ENCODE data around the gene MAN1A2.
"Not testable (repeated sequence)": the region's sequence is repeated elsewhere in the genome, so short reads cannot be mapped to it uniquely, and the experiment has no call there.

The MAN1A2 gene

GRCh38 chr1:117398957-117399356 lies 31.7 kb downstream of the MAN1A2 start:
- no peak for DNase-seq (ENCODE audit: low spot score)

GRCh38 chr1:117401761-117402160 lies 34.5 kb downstream of the MAN1A2 start:
- DNase-seq (ENCODE audit: low spot score): no peak

- DNase-seq (ENCODE audit: low spot score): no peak
Observed at GRCh38 chr1:117403597-117403996, 36.3 kb downstream of the MAN1A2 start.

GRCh38 chr1:117405042-117405441 lies 37.8 kb downstream of the MAN1A2 start:
- DNase-seq (ENCODE audit: low spot score): no peak

GRCh38 chr1:117412472-117412871 lies 45.2 kb downstream of the MAN1A2 start:
- no peak for DNase-seq (ENCODE audit: low spot score)

- no peak for DNase-seq (ENCODE audit: low spot score)
Observed at GRCh38 chr1:117413412-117413811, 46.2 kb downstream of the MAN1A2 start.

- no peak for DNase-seq (ENCODE audit: low spot score)
Observed at GRCh38 chr1:117414943-117415342, 47.7 kb downstream of the MAN1A2 start.

- no peak for DNase-seq (ENCODE audit: low spot score)
Observed at GRCh38 chr1:117416004-117416403, 48.8 kb downstream of the MAN1A2 start.

- DNase-seq (ENCODE audit: low spot score): no peak
Observed at GRCh38 chr1:117416546-117417125, 49.4 kb downstream of the MAN1A2 start.

GRCh38 chr1:117425050-117425734 lies 57.9 kb downstream of the MAN1A2 start:
- no peak for DNase-seq (ENCODE audit: low spot score)

GRCh38 chr1:117427297-117427696 lies 60.0 kb downstream of the MAN1A2 start:
- DNase-seq (ENCODE audit: low spot score): no peak

- DNase-seq (ENCODE audit: low spot score): no peak
Observed at GRCh38 chr1:117433943-117434342, 66.7 kb downstream of the MAN1A2 start.

- no peak for DNase-seq (ENCODE audit: low spot score)
Observed at GRCh38 chr1:117436513-117436912, 69.3 kb downstream of the MAN1A2 start.

GRCh38 chr1:117447661-117448060 lies 80.4 kb downstream of the MAN1A2 start:
- no peak for DNase-seq (ENCODE audit: low spot score)

GRCh38 chr1:117452216-117452615 lies 85.0 kb downstream of the MAN1A2 start:
- no peak for DNase-seq (ENCODE audit: low spot score)

- no peak for DNase-seq (ENCODE audit: low spot score)
Observed at GRCh38 chr1:117453958-117454357, 86.7 kb downstream of the MAN1A2 start.

- not testable (repeated sequence) for DNase-seq (ENCODE audit: low spot score)
Observed at GRCh38 chr1:117458410-117458809, 91.2 kb downstream of the MAN1A2 start.

GRCh38 chr1:117466761-117467160 lies 99.5 kb downstream of the MAN1A2 start:
- peak; percentile 7 for DNase-seq (ENCODE audit: low spot score)

GRCh38 chr1:117467336-117467735 lies 100.1 kb downstream of the MAN1A2 start:
- DNase-seq (ENCODE audit: low spot score): no peak

GRCh38 chr1:117473063-117473462 lies 105.8 kb downstream of the MAN1A2 start:
- no peak for DNase-seq (ENCODE audit: low spot score)

- not testable (repeated sequence) for DNase-seq (ENCODE audit: low spot score)
Observed at GRCh38 chr1:117475495-117475894, 108.2 kb downstream of the MAN1A2 start.

GRCh38 chr1:117479086-117479485 lies 111.8 kb downstream of the MAN1A2 start:
- no peak for DNase-seq (ENCODE audit: low spot score)

GRCh38 chr1:117481410-117481809 lies 114.2 kb downstream of the MAN1A2 start:
- no peak for DNase-seq (ENCODE audit: low spot score)

- DNase-seq (ENCODE audit: low spot score): no peak
Observed at GRCh38 chr1:117493906-117494305, 126.7 kb downstream of the MAN1A2 start.

Data from AG20443 (cell line).